Measurements from ENCODE around the gene SPATA46.

The SPATA46 gene

GRCh38 chr1:162324396-162324795 is 52.3 kb downstream of the SPATA46 start:
- in situ Hi-C loops (cut with HindIII; ENCODE audit: low sequenced_read_pairs): no loop called here

Measured in endothelial cell of hepatic sinusoid (primary cell).